Prostate gland (tissue), 2 donors: ENCODE data around the gene MEF2B. TPM values are rescaled to one million over a fixed set of nuclear protein-coding genes. Genes with fewer than 3 reads are reported as not detected.

Experiments
- DNase-seq: peaks from one replicate; pipeline ENCODE4 v3.0.0-alpha.2; 2019; ENCODE audit warnings: low spot score
- H3K27ac ChIP-seq, 2 donors: fragments of 200-600 bp; sonication (generic); 2 replicates each; pipeline ENCODE4 v1.5.1; 2017 to 2019
- H3K27me3 ChIP-seq: fragments of 200-600 bp; sonication (generic); replicated peaks from 2 replicates; pipeline ENCODE4 v1.5.1; 2019; ENCODE audit not compliant: insufficient read depth
- H3K36me3 ChIP-seq, 2 donors: fragments of 200-600 bp; sonication (generic); 1 replicate in 1 of 2; 2 replicates in 1 of 2; pipeline versions ENCODE4 v1.5.1 to v1.8.1; 2017 to 2019
- H3K4me1 ChIP-seq: fragments of 200-600 bp; sonication (generic); replicated peaks from 2 replicates; pipeline ENCODE4 v1.5.1; 2019
- H3K4me3 ChIP-seq, 2 donors: fragments of 200-600 bp; sonication (generic); 2 replicates each; pipeline ENCODE4 v1.5.1; 2017 to 2019
- H3K9me3 ChIP-seq: fragments of 200-600 bp; sonication (generic); 2 replicates; pipeline ENCODE4 v1.5.1; 2017
- POLR2A ChIP-seq: fragments of 450-650 bp; IDR thresholded peaks from one replicate; pipeline ENCODE4 v1.6.1; 2016; ENCODE audit warnings: antibody characterized with exemption, mild to moderate bottlenecking
- POLR2AphosphoS5 ChIP-seq: sonication (generic); formaldehyde crosslinking; IDR thresholded peaks from one replicate; pipeline ENCODE4 v1.6.1; 2017; ENCODE audit warnings: antibody characterized with exemption
- WGBS: methylation state at CpG from one replicate; pipeline ENCODE4 v1.1.5; 2018; 5-methylcytosine and 5-hydroxymethylcytosine counted together
- intact Hi-C: fragments of 100-400 bp; cut with DNase I; formaldehyde crosslinking; loops from one replicate; pipeline ENCODE4 v1.14.2; 2022
- total RNA-seq, 2 donors: library from RNA; depleted of rRNA; stranded (reverse); fragments of >200 nt; gene quantifications; one replicate each; pipeline ENCODE4 v1.1.0, GENCODE V29; 2016
- TF ChIP-seq, protein P1 (sequence below), 4 experiments: fragments of 200-600 bp in 2 of 4; fragments of 450-650 bp in 2 of 4; sonication (generic) in 2 of 4; IDR thresholded peaks; 1 replicate in 3 of 4; 2 replicates in 1 of 4; pipeline ENCODE4 v1.5.1; 2016 to 2019; ENCODE audit warnings: antibody characterized with exemption in 4 of 4, mild to moderate bottlenecking in 2 of 4, moderate library complexity in 2 of 4

MEF2B gene
- total RNA-seq, 2 donors from 2014 or later: not detected

- intact Hi-C loops: no loop called here
- TF ChIP-seq, protein P1, sequence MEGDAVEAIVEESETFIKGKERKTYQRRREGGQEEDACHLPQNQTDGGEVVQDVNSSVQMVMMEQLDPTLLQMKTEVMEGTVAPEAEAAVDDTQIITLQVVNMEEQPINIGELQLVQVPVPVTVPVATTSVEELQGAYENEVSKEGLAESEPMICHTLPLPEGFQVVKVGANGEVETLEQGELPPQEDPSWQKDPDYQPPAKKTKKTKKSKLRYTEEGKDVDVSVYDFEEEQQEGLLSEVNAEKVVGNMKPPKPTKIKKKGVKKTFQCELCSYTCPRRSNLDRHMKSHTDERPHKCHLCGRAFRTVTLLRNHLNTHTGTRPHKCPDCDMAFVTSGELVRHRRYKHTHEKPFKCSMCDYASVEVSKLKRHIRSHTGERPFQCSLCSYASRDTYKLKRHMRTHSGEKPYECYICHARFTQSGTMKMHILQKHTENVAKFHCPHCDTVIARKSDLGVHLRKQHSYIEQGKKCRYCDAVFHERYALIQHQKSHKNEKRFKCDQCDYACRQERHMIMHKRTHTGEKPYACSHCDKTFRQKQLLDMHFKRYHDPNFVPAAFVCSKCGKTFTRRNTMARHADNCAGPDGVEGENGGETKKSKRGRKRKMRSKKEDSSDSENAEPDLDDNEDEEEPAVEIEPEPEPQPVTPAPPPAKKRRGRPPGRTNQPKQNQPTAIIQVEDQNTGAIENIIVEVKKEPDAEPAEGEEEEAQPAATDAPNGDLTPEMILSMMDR (IDR thresholded peaks at IDR 0.05): no peak
- TF ChIP-seq POLR2A (no peak), POLR2AphosphoS5 (no peak)
- Histone ChIP-seq H3K27ac (no peak overlapping the region), H3K4me3 (no peak overlapping the region), H3K9me3 (no peaks in the 10 kb centered on the region), H3K4me1 (no peaks in the 10 kb centered on the region), H3K36me3 (no peaks in the 10 kb centered on the region), H3K27me3 (no peaks in the 10 kb centered on the region)
- WGBS: 92% methylated on average over 10 of the region's 10 CpGs
- DNase-seq: no peak
Measured at GRCh38 chr19:19121371-19121770, 48.7 kb downstream of the MEF2B start.

DNA sequence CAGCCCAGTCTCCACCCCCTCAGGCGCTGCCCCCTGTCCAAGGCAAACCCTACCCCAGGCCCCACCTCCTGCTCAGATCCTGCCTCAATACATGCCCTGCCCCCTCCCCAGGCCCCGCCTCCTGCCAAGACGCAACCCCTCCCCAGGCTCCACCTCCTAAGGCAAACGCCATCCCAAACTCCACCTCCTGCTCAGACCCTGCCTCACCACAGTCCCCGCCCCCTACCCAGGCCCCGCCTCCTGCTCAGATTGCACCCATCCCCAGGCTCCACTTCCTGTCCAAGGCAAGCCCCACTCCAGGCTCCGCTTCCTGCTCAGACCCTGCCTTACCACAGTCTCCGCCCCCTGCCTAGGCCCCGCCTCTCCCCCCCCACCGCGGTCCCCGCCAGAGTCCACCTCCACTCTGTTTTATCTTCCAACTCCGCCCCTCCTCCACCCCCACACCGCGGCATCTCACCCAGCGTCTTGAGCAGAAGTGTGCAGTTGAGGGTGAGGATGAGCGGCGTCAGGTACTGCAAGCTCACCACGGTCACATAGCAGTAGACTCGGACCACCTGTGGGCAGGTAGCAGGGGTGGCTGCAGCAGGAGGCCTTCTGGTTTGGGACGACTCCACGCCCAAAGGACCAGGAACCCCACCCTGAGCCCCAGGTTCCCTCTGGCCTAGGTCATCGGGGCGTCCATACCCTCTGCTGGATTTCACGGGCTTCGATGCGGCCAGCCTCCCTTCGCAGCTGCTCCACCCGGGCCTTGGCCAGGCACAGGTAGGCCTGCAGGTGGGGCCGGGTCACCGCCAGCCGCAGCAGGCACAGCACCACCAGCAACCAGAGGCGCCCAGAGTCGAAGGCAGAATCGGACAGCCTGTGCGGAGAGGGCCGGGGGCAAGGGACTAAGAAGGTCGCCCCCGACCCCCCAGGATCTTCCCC is 49.5 kb downstream of the MEF2B start:
- Histone ChIP-seq H3K27me3 (no peaks in the 10 kb centered on the region), H3K9me3 (no peaks in the 10 kb centered on the region), H3K27ac (no peak overlapping the region), H3K4me3 (no peak overlapping the region), H3K4me1 (no peaks in the 10 kb centered on the region), H3K36me3 (no peaks in the 10 kb centered on the region)
- TF ChIP-seq POLR2AphosphoS5 (no peak), POLR2A (no peak)
- TF ChIP-seq, protein P1 (IDR thresholded peaks at IDR 0.05): no peak
- 65% methylated on average over 39 of the region's 39 CpGs for WGBS
- intact Hi-C loops: no loop called here
- DNase-seq: no peak

GRCh38 chr19:19119325-19120237 is 50.5 kb downstream of the MEF2B start:
- Histone ChIP-seq H3K4me3 (no peak overlapping the region), H3K27ac (no peak overlapping the region), H3K36me3 (no peaks in the 10 kb centered on the region), H3K27me3 (no peaks in the 10 kb centered on the region), H3K4me1 (no peaks in the 10 kb centered on the region), H3K9me3 (no peaks in the 10 kb centered on the region)
- intact Hi-C loops: no loop called here
- no peak for DNase-seq
- TF ChIP-seq POLR2AphosphoS5 (no peak), POLR2A (no peak)
- TF ChIP-seq, protein P1 (IDR thresholded peaks at IDR 0.05): no peak
- 93% methylated on average over 39 of the region's 39 CpGs for WGBS

- intact Hi-C loops: no loop called here
- TF ChIP-seq POLR2AphosphoS5: no peak
- no peak for TF ChIP-seq POLR2A
- TF ChIP-seq, protein P1 (IDR thresholded peaks at IDR 0.05): peak in 2 of 4 experiments; percentile 19 to 24
- no peaks in the 10 kb centered on the region for H3K27me3 ChIP-seq
- DNase-seq: no peak
- H3K27ac ChIP-seq: no peak overlapping the region
- no peaks in the 10 kb centered on the region for H3K9me3 ChIP-seq
- no peaks in the 10 kb centered on the region for H3K4me1 ChIP-seq
- WGBS: 83% methylated on average over 9 of the region's 9 CpGs
- no peak overlapping the region for H3K4me3 ChIP-seq
- H3K36me3 ChIP-seq: no peaks in the 10 kb centered on the region
Measured at GRCh38 chr19:19115954-19116353, 54.1 kb downstream of the MEF2B start.
